K562 (cell line): ENCODE results near the gene DUSP10. TPM values are rescaled to one million over a fixed set of nuclear protein-coding genes. Genes with fewer than 3 reads are reported as not detected.

Experiments
- BMI1 ChIP-seq: fragments of 150-350 bp; IDR thresholded peaks from 2 replicates; pipeline ENCODE4 v1.6.1; 2014; ENCODE audit warnings: low read length
- CXXC5 ChIP-seq: fragments of 250-450 bp; sonication (Bioruptor Pico); IDR thresholded peaks from 2 replicates; pipeline ENCODE4 v1.8.0; 2022; ENCODE audit warnings: inconsistent platforms, mild to moderate bottlenecking, moderate library complexity
- DMBX1 ChIP-seq: fragments of 250-450 bp; sonication (Bioruptor Pico); IDR thresholded peaks from 2 replicates; pipeline ENCODE4 v1.8.0; 2022; ENCODE audit warnings: inconsistent platforms, mild to moderate bottlenecking, moderate library complexity, borderline replicate concordance
- FIP1L1 ChIP-seq: fragments of 200-400 bp; formaldehyde crosslinking; IDR thresholded peaks from 2 replicates; pipeline ENCODE4 v1.6.1; 2018; ENCODE audit warnings: mild to moderate bottlenecking, low read depth, low read length; ENCODE audit not compliant: poor library complexity, severe bottlenecking
- FOXM1 ChIP-seq, 2 experiments: fragments of 450-650 bp in 1 of 2; sonication (generic) in 1 of 2; formaldehyde crosslinking in 1 of 2; IDR thresholded peaks; 2 replicates each; pipeline versions ENCODE4 v1.6.1 to v1.9.0; 2017 to 2022; ENCODE audit warnings: low read depth in 2 of 2, mild to moderate bottlenecking in 2 of 2, missing genetic modification reagents in 1 of 2, moderate library complexity in 1 of 2
- GTF2E2 ChIP-seq: fragments of 200-800 bp; sonication (Bioruptor generic); IDR thresholded peaks from 2 replicates; pipeline ENCODE4 v1.6.1; 2016; ENCODE audit warnings: missing genetic modification characterization, missing compliant biosample characterization
- MBD2 ChIP-seq: sonication (generic); IDR thresholded peaks from 2 replicates; pipeline ENCODE4 v1.6.1; 2016; ENCODE audit warnings: low read depth, borderline replicate concordance
- MIER1 ChIP-seq: fragments of 450-650 bp; IDR thresholded peaks from 2 replicates; pipeline ENCODE4 v1.6.1; 2016; ENCODE audit warnings: antibody characterized with exemption, mild to moderate bottlenecking, low read depth
- NEUROD1 ChIP-seq: fragments of 150-350 bp; IDR thresholded peaks from 2 replicates; pipeline ENCODE4 v1.6.1; 2014; ENCODE audit warnings: borderline replicate concordance, low read length, low read depth; ENCODE audit not compliant: partially characterized antibody
- PCBP2 ChIP-seq: fragments of 200-400 bp; formaldehyde crosslinking; IDR thresholded peaks from 2 replicates; pipeline ENCODE4 v1.6.1; 2018; ENCODE audit warnings: low read length, low read depth, mild to moderate bottlenecking, moderate library complexity; ENCODE audit not compliant: poor library complexity, severe bottlenecking
- PHF21A ChIP-seq: fragments of 450-650 bp; IDR thresholded peaks from 2 replicates; pipeline ENCODE4 v1.6.1; 2017; ENCODE audit warnings: low read depth, borderline replicate concordance
- POLR2H ChIP-seq: IDR thresholded peaks from 2 replicates; pipeline ENCODE4 v1.6.1; 2016; ENCODE audit warnings: missing genetic modification characterization, low read depth, mild to moderate bottlenecking, control low read depth, missing compliant biosample characterization, moderate library complexity
- RAD21 ChIP-seq, 2 experiments: fragments of 250-450 bp in 1 of 2; fragments of 450-650 bp in 1 of 2; sonication (Bioruptor Pico) in 1 of 2; formaldehyde crosslinking in 1 of 2; IDR thresholded peaks in 1 of 2; conservative IDR thresholded peaks in 1 of 2; 2 replicates each; pipeline versions ENCODE4 v1.4.0 to v1.8.0; 2020 to 2022; ENCODE audit warnings: mild to moderate bottlenecking in 2 of 2, moderate library complexity in 1 of 2
- SMAD3 ChIP-seq: fragments of 450-650 bp; formaldehyde crosslinking; conservative IDR thresholded peaks from 2 replicates; pipeline ENCODE4 v1.4.0; 2020; ENCODE audit warnings: mild to moderate bottlenecking
- SMC3 ChIP-seq: conservative IDR thresholded peaks from 2 replicates; pipeline ENCODE4 v1.6.1; 2011; ENCODE audit warnings: low read depth, low read length, improper control_type of control experiment; ENCODE audit not compliant: insufficient read depth
- SREBF2 ChIP-seq: sonication (generic); formaldehyde crosslinking; IDR thresholded peaks from 2 replicates; pipeline ENCODE4 v1.4.0; 2020; ENCODE audit warnings: mild to moderate bottlenecking, missing genetic modification reagents
- SRSF9 ChIP-seq: fragments of 200-400 bp; formaldehyde crosslinking; IDR thresholded peaks from 2 replicates; pipeline ENCODE4 v1.6.1; 2017; ENCODE audit warnings: low read depth, low read length, borderline replicate concordance
- TGIF2 ChIP-seq: sonication (generic); formaldehyde crosslinking; IDR thresholded peaks from 2 replicates; pipeline ENCODE4 v1.8.1; 2022; ENCODE audit warnings: mild to moderate bottlenecking, missing genetic modification reagents, moderate library complexity
- ZNF282 ChIP-seq: sonication (generic); formaldehyde crosslinking; IDR thresholded peaks from 2 replicates; pipeline ENCODE4 v1.8.1; 2023; ENCODE audit warnings: missing genetic modification reagents
- ZNF644 ChIP-seq: fragments of 200-800 bp; sonication (Bioruptor generic); IDR thresholded peaks from 2 replicates; pipeline ENCODE4 v1.6.1; 2016; ENCODE audit warnings: low read depth, missing genetic modification characterization, missing compliant biosample characterization
- polyA plus RNA-seq, 8 experiments: library from polyadenylated mRNA; depleted of rRNA in 4 of 8; stranded (reverse) in 5 of 8; unstranded in 3 of 8; fragments of >200 nt; fragmentation: Nextera tagmentation in 2 of 8; fragmentation: Illumina TruSeq in 1 of 8; extraction: Ambion mirVana in 2 of 8; extraction: Trizol in 1 of 8; gene quantifications; 2 replicates each; pipeline versions ENCODE4 v1.2.1 to v1.2.3, GENCODE V29; 2011 to 2014; ENCODE audit warnings: inconsistent platforms in 1 of 8, missing spikeins in 1 of 8
- total RNA-seq, 7 experiments: library from RNA; depleted of rRNA in 6 of 7; stranded (reverse); fragments of >200 nt in 6 of 7; fragmentation: Illumina TruSeq in 2 of 7; extraction: Trizol in 2 of 7; gene quantifications; 2 replicates each; pipeline versions ENCODE4 v1.2.1 to v1.2.3, GENCODE V29; 2011 to 2021; ENCODE audit warnings: low replicate concordance in 1 of 7
- TF ChIP-seq, protein P1 (sequence below): sonication (generic); formaldehyde crosslinking; IDR thresholded peaks from 2 replicates; pipeline ENCODE4 v1.8.0; 2023; ENCODE audit warnings: mild to moderate bottlenecking, missing genetic modification reagents
- TF ChIP-seq, protein P2 (sequence below): fragments of 450-650 bp; IDR thresholded peaks from 2 replicates; pipeline ENCODE4 v1.6.1; 2014; ENCODE audit warnings: low read depth, mild to moderate bottlenecking, moderate library complexity, borderline replicate concordance

The DUSP10 gene
- total and polyA plus RNA-seq, 9 of the 15 experiments (the other 6 are each of a cell fraction or from before 2014, with no cell fraction given): 1.7 to 8.3 (median 6.1) TPM

GRCh38 chr1:221741703-221742554 is at the start of gene DUSP10 (continued):
- TF ChIP-seq SRSF9 (no peak), CXXC5 (CRISPR knock-in tag) (peak; percentile 78), PHF21A (no peak), BMI1 (no peak), PCBP2 (no peak), SMAD3 (CRISPR knock-in tag) (peak; percentile 46; the same call in 1 of the 2 replicates), FOXM1 (IDR thresholded peaks at IDR 0.05; ENCODE audit: low read depth) (peak; percentile 56; the same call in 1 of the 2 replicates), FOXM1 (CRISPR knock-in tag; IDR thresholded peaks at IDR 0.05; ENCODE audit: low read depth) (no peak), POLR2H (tag) (peak; percentile 75), ZNF644 (tag) (no peak), MBD2 (peak; percentile 90), NEUROD1 (peak; percentile 79), GTF2E2 (tag) (peak; percentile 83), RAD21 (CRISPR knock-in tag; conservative IDR thresholded peaks at IDR 0.05 in 1 of 2, IDR thresholded peaks at IDR 0.05 in 1 of 2) (peak; percentile 46 to 47), TGIF2 (CRISPR knock-in tag) (no peak), ZNF282 (no peak), SREBF2 (CRISPR knock-in tag) (no peak), DMBX1 (CRISPR knock-in tag) (peak; percentile 73), FIP1L1 (no peak), MIER1 (0 out of 2 replicates have a peak, but pooled peaks have one; percentile 49), SMC3 (no peak)
- TF ChIP-seq, protein P1, sequence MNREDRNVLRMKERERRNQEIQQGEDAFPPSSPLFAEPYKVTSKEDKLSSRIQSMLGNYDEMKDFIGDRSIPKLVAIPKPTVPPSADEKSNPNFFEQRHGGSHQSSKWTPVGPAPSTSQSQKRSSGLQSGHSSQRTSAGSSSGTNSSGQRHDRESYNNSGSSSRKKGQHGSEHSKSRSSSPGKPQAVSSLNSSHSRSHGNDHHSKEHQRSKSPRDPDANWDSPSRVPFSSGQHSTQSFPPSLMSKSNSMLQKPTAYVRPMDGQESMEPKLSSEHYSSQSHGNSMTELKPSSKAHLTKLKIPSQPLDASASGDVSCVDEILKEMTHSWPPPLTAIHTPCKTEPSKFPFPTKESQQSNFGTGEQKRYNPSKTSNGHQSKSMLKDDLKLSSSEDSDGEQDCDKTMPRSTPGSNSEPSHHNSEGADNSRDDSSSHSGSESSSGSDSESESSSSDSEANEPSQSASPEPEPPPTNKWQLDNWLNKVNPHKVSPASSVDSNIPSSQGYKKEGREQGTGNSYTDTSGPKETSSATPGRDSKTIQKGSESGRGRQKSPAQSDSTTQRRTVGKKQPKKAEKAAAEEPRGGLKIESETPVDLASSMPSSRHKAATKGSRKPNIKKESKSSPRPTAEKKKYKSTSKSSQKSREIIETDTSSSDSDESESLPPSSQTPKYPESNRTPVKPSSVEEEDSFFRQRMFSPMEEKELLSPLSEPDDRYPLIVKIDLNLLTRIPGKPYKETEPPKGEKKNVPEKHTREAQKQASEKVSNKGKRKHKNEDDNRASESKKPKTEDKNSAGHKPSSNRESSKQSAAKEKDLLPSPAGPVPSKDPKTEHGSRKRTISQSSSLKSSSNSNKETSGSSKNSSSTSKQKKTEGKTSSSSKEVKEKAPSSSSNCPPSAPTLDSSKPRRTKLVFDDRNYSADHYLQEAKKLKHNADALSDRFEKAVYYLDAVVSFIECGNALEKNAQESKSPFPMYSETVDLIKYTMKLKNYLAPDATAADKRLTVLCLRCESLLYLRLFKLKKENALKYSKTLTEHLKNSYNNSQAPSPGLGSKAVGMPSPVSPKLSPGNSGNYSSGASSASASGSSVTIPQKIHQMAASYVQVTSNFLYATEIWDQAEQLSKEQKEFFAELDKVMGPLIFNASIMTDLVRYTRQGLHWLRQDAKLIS (CRISPR knock-in tag): no peak; the same call in 1 of the 2 replicates
- TF ChIP-seq, protein P2, sequence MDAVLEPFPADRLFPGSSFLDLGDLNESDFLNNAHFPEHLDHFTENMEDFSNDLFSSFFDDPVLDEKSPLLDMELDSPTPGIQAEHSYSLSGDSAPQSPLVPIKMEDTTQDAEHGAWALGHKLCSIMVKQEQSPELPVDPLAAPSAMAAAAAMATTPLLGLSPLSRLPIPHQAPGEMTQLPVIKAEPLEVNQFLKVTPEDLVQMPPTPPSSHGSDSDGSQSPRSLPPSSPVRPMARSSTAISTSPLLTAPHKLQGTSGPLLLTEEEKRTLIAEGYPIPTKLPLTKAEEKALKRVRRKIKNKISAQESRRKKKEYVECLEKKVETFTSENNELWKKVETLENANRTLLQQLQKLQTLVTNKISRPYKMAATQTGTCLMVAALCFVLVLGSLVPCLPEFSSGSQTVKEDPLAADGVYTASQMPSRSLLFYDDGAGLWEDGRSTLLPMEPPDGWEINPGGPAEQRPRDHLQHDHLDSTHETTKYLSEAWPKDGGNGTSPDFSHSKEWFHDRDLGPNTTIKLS: peak; percentile 40; the same call in 1 of the 2 replicates
